ENCODE results near the gene PTPRO.
A peak's percentile ranks its signal among the peaks of the same experiment; 100 is the strongest.

Gene PTPRO

DNA sequence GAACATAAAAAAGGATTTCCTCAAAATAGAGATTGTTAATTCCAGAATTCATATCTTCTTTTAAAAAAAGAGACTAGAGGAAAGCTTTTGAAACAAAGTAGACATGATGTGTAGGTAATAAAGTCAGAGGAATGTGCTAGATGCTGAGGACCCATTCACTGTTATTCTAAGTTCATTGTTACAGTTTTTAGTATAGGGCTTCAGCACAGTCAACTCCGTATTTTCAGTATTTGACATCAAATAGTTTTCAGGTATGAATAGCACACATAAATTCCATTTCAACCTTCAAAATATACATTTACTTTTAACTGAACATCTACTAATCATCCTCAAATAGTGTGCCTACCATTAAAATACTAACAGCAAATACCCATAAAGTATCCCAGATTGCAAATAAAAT lies 239.1 kb downstream of the PTPRO start:
- no peak for DNase-seq (ENCODE audit: low read depth)

DNA sequence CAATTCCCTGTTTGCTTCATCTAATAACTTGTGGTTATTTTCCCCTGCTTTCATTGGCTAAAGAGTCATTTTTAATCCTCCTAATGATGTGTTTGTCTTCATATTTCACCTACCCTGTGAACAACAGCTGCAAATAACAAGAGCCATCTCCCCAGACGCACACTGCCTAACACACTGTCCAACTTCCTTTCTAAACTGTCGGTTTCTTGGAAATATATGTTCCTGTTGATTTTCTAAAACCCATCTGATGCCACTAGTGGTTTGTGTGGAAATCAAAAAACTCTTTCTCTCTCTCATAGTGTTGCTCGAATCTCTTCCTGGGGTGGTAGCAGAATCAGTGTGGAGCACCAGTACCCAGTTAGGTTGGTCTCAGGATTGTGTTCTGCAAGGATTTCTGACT lies 240.0 kb downstream of the PTPRO start:
- DNase-seq (ENCODE audit: low read depth), result no peak

DNA sequence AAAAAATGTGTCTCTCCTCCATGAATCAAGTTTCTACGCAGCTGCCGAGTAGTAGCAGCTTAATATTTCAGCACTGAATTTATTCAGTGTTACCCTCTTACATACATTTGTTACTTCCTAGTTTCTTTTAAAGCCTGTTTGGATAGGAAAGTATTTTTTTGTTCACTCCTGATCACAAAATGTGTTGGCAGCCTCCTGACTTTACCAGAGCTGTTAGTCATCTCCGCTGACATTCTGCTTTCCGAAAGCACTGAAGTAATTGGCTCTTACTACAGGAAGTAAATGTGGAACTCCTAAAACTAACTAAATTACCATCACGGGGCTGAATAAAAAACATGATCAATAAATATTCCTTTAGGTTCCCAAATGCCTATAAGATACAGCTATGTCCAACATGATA lies 241.4 kb downstream of the PTPRO start:
- DNase-seq (ENCODE audit: low read depth), result peak; percentile 21

- DNase-seq (ENCODE audit: low read depth), result no peak
Measured at GRCh38 chr12:15574353-15574752, 252.0 kb downstream of the PTPRO start.

DNA sequence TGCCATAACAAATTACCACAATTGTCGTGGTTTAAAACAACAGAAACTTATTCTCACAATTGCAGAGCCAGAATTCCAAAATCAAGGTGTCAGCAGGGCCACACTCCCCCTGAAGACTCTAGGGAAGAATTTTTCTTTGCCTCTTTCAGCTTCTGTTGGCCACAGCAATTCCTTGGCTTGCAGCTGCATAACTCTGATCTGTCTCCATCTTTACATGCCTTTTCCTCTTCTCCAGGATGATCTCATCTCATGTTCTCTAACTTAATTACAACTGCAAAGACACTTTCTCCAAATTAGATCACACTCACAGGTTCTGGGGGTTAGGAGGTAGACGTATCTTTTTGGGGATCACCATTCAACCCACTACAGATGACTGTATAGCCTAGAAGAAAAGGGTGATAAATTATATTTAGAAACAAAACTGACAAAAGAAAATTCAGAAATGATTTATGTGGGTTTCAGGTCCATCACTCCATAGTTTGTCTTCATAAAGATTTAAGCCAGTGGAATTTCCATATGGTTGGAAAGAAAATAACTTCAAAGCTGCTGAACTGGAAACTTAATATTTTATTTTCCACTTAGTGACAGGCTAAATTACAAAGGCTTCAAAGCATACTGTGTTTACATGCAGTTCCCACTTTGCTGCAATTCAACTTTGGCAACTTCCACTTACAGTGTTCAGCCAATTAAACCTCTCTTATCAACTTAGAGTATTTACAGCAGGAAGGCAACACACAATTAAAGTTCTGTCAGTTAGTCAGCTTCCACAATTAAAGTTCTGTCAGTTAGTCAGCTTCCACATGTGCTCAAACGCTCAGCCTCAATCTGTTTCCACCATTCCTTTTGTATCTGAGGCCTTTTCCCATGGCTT lies 253.6 kb downstream of the PTPRO start:
- DNase-seq (ENCODE audit: low read depth), result no peak

DNA sequence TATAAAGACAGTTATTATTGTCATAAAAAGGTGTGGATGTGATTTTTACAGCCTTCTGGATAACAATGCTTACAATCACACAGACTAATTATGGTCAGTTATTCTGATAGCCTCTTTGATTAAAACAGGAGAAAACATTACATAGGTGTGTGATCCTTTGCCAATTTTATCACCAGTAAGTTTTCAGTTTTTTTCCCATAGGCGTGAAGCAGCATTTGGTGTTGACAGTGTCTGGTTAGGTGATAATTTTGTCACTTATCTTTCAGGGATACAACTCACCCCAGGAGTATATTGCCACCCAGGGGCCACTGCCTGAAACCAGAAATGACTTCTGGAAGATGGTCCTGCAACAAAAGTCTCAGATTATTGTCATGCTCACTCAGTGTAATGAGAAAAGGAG lies 258.1 kb downstream of the PTPRO start:
- no peak for DNase-seq (ENCODE audit: low read depth)

- no peak for DNase-seq (ENCODE audit: low read depth)
Measured at GRCh38 chr12:15581006-15581405, 258.7 kb downstream of the PTPRO start.

GRCh38 chr12:15583804-15584203 lies 261.5 kb downstream of the PTPRO start:
- DNase-seq (ENCODE audit: low read depth), result no peak

DNA sequence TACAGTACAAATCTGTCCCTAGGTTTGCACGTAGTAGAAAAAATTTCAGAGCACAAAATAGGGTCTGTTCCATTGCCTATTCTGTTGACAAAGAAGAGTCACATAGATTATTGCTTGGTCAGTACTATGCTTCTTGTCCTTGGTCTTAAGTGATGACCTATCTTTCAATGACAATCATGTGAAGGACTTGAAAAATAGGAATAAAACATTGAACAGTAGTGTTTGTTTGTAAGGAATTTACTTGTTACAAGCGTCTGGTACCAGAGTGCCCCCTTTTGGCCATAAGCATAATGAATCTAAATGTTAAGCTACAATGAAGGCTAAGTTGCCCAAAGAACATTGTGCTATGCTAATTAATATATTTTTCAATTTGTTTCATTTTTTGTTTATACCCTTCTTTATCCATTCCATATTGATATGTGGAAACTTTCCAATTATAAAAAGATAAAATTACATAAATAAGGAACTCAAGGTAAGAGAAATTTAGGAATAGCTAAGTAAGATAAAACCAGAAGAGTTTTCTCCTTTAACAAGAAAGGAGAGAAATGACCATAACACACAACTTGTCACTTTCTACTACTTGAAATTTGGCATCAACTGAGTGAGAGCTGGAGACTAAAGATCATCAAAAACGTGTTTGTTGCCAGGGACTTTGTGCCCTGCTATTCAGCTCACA lies 262.2 kb downstream of the PTPRO start:
- DNase-seq (ENCODE audit: low read depth), result no peak

- DNase-seq (ENCODE audit: low read depth), result no peak
Measured at GRCh38 chr12:15589328-15590032, 267.2 kb downstream of the PTPRO start.

- DNase-seq (ENCODE audit: low read depth), result peak; percentile 18
Measured at GRCh38 chr12:15590180-15590826, 268.0 kb downstream of the PTPRO start.

DNA sequence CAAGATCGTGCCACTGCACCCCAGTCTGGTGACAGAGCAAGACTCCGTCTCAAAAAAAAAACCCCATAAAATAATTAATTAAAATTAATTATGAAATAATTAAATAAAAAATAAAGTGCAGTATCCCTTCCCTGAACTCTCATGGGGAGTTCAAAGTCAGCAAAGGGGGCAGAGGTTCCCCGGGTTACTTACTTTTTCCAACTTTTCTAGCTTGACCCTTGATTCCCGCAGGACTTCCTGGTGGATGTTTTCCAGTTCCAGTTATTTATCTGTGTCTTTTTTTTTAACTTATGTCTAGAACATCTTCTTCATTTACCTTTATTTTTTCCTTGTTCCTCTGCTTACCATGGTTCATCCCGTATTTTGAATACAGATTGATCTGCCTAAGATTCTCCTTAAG lies 269.5 kb downstream of the PTPRO start:
- no peak for DNase-seq (ENCODE audit: low read depth)

- no peak for DNase-seq (ENCODE audit: low read depth)
Measured at GRCh38 chr12:15592934-15593333, 270.6 kb downstream of the PTPRO start.

DNA sequence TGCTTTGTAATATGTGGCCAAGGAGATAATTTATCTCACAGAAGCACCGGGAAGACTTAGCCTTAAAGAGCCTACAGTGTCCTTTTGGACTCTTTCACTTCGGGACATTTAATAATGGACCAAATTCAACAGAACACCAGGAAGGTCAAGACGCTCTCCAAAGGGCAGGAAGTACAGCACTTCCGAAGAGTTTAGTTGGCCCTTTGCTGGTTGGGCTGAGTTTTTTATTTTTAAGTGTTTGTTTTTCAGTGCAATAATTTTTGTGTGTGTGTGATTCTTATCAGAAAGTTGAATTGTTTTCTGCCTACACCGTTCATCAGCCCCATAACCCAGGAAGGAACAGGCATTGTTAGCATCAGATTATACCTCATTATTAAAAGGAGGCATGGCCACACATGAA lies 273.9 kb downstream of the PTPRO start:
- DNase-seq (ENCODE audit: low read depth), result no peak

- DNase-seq (ENCODE audit: low read depth), result no peak
Measured at GRCh38 chr12:15597125-15597830, 275.0 kb downstream of the PTPRO start.

DNA sequence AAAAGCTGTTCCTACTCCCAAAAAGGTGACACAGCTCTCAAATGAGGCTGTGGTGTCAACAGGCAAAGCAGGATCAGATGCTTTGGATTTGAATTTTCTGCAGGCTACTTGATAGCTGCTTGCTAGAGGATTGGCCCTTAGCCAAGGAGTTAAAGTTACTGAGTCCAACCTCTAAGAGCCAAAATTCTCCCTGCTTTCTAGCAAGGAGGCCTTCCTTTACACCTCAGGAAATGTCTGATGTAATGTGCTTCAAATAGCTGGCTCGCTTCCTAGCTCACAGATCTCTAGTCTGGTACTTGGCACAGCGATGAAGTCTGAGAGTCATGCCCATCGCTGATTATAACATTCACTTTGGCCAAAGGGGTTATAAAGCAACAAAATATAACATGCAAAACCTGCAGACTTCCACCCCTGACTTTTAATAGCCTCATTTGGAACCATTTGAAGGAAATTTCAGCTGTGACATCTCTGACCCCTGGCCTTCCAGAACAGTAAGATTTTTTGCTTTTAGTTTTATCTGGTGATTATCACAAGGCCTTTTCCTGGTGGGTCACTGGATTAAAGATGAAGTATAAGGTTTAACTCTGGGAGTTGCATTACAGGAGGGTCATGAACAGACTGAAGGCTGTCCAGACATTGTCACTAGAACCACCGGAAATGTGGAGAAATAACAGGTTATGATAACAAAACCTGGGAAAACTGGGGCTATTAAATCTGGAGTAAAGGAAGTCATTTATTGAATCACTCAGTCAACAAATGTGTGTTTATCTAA lies 277.1 kb downstream of the PTPRO start:
- peak; percentile 37 for DNase-seq (ENCODE audit: low read depth)

DNA sequence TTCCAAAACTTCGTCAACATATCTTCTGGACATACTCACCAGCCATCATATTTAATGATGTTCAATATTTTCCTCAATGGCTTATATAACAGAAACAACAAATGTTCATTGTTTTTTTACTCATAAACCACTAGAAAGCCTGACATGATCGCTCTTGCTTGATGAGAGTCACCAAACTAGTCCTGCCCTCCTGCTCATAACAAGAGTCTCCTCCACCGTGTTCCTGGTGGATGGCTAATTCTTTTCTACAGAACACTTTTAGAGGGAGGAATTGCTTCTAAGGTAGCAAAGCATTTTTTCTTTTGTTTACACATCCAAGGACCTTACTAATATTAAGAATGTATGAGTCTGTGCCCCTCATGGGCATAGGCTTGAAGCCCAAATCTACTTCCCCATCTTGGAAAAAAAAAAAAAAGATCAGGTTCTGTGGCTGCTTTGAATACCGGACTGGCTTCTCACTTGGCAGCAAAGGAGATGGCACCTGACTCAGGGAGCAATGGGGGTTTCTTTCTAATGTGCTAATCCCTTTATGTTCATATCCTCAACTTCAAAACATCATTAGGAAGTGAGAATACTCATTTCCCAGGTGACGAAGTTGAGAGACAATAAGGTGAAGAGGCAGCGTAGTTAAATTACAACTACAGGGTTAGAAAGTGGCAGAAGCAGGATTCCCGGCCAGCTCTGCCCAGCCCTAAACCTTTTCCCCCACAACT lies 278.1 kb downstream of the PTPRO start:
- no peak for DNase-seq (ENCODE audit: low read depth)

GRCh38 chr12:15601210-15601800 lies 279.0 kb downstream of the PTPRO start:
- DNase-seq (ENCODE audit: low read depth), result peak; percentile 29

DNA sequence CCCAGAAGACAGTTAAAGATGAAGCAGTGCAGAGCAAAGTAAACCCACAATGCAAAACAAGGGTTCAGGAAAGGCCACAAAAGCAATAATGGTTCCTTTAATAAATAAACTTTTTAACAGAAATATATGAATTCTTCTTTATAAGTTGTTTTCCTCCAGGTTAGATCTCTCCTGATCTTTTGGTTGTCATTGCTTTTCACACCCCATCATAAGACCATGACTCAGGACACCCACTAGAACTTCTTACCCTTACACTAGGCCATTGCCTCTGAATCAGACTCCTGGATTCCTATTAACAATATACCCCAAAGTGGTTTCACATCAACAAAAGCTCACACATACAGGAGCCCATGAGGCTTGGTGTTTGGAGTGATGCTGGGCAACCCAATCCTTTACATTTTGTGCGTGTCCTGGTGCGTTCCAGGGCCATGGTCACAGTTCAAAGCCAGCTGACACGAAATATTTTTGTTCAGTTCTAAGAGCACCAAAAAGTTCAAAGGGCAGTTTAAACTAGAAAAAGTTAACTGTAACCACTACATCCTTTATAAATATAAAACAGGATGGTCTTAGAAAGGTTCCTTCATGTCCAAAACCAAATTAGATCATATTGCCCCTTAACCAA lies 279.9 kb downstream of the PTPRO start:
- no peak for DNase-seq (ENCODE audit: low read depth)

All from GM04503 (cell line).